Kasumi-1 (cell line): ENCODE measurements around the gene ZDHHC23.

Source experiments
- DNase-seq, 2 experiments: peaks; one replicate each; lab custom pipeline; 2025; lab: John Stamatoyannopoulos, UW

ZDHHC23 gene, protein sequence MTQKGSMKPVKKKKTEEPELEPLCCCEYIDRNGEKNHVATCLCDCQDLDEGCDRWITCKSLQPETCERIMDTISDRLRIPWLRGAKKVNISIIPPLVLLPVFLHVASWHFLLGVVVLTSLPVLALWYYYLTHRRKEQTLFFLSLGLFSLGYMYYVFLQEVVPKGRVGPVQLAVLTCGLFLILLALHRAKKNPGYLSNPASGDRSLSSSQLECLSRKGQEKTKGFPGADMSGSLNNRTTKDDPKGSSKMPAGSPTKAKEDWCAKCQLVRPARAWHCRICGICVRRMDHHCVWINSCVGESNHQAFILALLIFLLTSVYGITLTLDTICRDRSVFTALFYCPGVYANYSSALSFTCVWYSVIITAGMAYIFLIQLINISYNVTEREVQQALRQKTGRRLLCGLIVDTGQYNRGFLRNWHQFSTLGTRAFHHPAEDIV

DNA sequence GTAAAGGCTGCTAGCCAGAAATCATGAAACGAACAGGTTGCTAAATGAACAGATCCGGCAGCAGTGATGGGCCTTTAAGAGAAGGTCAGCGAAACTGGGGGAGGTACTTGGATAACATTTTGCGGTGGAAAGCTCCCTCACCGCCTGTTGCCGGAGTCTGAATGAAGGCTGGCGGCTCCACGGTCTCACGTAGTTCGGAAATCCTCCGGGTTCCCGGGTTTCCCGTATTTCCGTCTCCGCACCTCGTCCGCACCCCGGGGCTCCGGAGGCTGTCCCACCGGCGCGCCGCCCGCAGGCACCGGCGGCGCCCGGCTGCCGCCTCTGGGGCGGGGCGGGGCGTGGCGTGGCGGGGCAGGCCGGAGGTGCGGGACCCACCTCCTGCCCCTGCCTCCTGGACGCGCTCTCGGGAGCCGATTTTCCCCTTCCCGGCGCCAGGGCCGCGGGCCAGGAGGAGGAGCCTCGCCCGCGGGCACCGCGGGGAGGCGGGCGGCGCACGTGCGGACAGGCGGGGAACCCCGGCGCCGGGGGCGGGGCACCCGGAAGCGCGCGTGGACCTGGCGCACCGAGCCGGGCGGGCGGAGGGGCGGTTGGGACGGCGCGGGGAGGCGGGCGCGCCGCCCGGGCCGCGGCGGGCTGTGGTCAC lies at the start of gene ZDHHC23:
TSS of gene ZDHHC23 (plus strand) at position 642 of the 643 bp plus-strand sequence. CDS start 790 bp downstream, outside the sequence.
- DNase-seq: peak; percentile 55 to 63

DNA sequence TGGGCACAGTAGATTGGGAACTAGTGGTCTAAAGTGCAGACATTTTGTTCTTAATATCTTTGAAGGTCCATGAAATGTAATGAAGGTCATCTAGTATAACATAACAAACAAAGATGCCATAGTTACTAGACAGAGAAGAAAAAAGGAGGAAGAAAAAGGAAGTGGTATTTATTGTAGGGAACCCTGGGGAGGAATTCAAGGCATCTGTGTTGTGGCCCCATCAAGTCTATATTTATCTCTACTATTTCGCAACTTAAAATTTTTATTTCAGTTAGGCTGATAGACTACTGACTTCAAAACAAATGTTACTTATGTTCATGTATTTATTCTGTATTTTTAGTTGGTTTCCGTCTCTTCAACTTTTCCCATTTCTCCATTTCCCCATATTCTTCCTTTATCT lies 48.9 kb upstream of the ZDHHC23 start:
- peak; percentile 57 to 68 for DNase-seq

DNA sequence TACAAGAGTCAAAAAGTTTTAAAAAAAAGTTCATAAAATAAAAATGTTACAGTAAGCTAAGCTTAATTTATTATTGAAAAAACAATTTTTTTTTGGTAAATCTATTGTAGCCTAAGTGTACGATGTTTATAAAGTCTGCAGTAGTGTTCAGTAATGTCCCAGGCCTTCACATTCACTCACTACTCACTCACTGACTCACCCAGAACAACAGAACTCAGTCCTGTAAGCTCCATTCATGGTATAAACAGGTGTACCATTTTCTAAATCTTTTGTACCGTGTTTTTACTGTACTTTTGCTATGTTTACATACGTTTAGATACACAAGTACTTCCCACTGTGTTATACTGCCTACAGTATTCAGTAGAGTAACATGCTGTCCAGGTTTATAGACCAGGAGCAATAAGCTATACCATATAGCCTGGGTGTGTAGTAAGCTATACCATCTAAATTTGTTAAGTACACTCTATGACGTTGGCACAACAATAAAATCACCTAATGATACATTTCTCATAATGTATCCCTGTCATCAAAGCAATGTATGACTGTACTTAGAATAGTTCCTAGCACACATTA lies 41.2 kb upstream of the ZDHHC23 start:
- DNase-seq: no peak

DNA sequence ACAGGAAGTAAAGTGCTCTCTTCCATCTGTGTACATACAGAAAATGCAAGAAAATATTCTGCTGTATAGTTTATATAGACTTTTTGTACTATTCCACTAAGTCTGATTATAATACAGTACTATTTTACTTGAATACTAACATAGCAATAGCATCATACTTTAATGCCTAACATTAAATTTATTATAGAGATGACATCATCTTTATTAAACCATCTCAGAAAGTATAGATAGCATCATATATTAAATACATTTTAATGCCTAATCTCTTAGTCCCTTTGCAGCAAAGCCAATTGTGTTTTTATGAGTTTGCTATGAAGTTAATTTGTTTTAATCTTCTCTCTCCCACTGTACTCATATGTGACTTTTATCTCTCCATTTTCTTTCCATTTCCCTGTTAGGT lies 39.7 kb upstream of the ZDHHC23 start:
- no peak for DNase-seq

DNA sequence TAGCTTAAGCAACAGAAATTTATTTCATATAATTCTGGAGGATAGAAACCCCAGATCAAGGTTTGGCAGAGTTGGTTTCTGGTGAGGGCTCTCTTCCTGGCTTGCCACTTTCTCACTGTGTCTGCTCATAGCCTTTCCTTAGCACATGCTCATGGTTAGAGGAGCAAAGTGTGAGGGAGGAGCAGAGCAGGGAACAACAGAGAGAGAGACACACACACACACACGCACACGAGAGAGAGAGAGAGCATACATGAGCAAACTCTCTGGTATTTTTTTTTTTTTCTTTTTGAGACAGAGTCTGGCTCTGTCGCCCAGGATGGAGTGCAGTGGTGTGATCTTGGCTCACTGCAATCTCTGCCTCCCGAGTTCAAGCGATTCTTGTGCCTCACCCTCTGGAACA lies 36.8 kb upstream of the ZDHHC23 start:
- DNase-seq: no peak

DNA sequence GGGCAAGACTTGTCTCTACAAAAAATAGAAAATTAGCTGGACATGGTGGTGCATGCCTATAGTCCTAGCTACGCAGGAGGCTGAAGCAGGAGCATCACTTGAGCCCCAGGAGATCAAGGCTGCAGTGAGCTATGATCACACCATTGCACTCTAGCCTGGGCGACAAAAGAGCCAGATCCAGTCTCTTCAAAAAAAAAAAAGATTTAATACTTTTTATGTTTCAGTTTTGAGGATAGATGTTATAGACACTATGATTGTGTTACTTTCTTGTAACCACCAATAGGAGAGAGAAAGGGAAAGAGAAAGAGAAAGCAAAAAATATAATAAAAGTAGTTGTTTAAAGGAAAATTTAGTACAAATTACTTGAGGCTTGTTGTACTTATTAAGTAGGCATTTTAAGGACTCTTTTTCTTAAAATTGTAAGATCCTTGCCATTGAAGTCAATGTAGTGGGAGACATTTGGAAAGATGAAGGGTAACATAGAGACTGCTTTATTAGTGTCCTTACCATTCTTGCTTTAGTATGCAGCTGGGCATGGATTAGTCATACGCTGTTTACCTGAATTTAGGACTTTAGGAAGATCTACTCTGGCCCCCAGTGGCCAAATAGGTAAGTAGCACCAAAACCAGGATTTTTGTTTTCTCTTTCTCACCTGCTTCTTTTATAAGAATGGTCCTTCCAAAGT lies 35.1 kb upstream of the ZDHHC23 start:
- peak; percentile 61 to 74 for DNase-seq

DNA sequence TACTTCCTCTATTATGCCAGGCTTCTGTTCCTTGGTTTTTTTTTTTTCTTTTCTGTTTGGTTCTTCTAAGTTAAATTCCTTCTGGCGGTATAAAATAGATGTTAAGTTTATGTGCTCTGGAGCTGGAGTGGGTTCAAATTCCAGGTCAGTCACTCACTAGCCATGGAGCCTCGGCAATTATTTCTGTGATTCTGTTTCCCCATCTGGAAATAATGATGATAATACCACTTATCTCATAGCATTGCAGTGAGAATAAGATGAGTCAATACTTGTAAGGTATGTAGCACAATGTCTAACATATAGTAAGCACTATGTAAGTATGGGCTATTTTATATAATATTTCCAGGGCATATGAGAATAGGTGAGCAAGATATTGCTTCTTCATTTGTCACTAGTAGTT lies 33.2 kb upstream of the ZDHHC23 start:
- no peak for DNase-seq

DNA sequence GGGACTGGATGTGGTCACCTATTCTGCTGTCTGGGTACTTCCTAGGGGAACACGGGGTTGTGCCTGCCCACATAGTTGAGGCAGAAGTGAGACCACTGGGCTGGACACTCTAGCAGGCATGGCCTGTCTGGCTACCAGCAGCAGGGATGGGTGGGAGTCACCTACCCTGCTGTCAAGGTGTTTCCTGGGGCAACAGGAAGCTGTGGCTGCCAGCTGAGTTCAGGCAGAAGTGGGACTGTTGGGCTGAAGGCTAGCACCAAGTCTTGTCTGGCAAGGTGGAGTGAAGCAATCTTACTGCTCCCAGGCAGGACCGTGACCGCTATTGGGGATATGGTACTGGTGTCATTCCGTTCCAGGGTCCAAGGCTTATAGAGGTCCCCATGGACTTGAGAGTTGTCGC lies 20.3 kb upstream of the ZDHHC23 start:
- peak; percentile 30 to 54 for DNase-seq

DNA sequence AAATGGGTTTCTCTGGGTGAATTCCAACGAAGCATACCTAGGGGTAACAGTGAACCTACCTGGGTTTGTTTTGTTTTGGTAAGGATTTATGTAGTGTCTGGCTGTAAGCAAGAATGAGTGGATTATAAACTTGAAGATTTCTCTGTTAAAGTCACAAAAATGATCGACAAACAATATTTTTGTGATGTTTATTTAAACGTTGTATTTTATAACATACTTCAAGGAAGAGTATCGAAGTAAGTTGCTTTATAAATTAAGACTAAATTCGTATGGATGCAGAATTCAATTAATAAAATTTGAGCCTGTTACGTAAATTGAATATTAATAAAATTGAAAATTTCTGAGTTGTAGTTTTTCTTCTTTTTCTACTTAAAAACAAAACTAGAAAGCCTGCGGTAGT lies 982 bp upstream of the ZDHHC23 start:
- no peak for DNase-seq

DNA sequence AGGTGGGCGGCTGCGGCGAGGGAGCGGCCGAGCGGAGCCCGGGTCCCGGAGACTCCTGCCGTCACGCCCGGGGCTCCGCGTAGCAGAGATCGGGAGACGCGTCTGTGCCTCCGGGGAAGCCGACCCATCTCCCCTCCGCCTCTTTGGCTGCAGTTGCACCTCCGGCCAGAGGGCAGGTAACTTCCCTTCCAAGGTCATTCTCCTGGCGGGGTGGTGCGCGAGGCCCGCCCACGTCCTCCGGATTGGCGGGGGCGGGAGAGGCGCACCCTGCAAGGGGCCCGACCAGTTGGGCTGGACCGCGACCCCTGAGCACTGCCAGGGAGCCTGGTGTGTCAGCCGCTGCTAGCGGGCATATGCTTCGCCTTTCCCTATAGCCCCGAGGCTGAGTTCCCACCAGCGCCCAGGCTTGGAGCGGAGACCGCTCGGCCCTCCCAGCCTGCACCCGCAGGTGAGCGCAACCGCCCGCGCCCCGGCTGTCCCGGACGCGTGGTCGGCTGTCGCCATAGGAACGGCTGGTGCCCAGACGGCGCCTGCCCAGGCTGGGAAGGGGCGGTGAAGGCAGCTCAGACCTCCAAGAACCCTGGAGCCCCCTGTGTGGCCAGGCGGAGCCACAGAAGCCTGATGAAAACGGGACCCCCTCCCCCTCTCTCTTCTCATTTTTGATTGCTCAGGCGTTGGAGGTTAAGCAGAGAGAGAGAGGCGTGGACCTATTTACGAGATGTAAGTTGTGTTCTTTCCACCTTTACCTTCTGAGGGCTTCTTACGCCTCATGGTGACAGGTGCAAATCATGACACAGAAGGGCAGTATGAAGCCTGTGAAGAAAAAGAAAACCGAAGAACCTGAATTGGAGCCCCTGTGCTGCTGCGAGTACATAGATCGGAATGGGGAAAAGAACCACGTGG lies 453 bp downstream of the ZDHHC23 start:
- DNase-seq: peak in 1 of 2 experiments; percentile 24

DNA sequence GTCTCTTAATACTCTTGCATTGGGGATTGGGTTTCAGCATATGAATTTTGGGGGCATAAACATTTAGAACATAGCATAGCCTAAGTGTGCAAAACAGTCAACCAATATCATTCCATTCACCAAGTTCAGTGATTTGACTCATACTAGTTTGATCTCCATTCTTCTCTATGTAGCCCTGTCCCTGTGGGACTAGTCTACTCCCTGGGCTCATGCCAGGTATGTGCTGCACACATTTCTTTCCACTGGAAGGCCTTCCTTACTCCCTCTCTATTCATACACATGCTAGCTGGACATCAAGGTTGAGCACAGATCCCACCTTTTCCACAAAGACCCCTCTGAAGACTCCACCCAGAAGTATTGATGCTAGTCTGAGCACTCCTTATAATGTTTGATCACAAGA lies 5.1 kb downstream of the ZDHHC23 start:
- DNase-seq: no peak

DNA sequence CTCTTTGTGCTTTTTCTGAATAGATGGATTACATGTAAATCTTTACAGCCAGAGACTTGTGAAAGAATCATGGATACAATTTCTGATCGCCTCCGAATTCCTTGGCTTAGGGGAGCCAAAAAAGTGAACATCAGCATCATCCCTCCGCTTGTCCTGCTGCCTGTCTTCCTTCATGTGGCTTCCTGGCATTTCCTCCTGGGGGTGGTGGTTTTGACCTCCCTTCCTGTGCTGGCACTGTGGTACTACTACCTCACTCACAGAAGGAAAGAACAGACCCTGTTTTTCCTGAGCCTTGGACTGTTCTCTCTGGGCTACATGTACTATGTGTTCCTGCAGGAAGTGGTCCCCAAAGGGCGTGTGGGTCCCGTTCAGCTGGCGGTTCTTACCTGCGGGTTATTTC lies 5.9 kb downstream of the ZDHHC23 start:
- peak; percentile 60 to 66 for DNase-seq

DNA sequence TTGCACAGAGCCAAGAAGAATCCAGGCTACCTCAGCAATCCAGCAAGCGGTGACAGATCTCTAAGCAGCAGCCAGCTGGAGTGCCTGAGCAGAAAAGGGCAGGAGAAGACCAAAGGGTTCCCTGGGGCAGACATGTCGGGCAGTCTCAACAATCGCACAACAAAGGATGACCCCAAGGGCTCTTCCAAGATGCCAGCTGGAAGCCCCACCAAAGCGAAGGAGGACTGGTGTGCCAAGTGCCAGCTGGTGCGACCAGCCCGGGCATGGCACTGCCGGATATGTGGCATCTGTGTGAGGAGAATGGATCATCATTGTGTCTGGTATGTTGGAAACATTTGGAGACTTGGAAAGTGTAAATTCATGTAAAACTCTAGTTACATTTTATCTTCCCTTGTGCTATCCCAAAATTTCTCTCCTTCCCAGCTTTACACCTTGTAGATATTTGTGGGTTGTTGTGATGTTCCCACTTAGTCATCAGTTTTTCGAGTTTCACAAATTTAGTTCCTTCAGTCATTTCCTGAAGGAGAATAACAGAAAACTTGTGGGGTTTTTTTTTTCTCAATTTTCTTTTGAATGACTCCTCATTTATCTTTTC lies 6.4 kb downstream of the ZDHHC23 start:
- DNase-seq: no peak

DNA sequence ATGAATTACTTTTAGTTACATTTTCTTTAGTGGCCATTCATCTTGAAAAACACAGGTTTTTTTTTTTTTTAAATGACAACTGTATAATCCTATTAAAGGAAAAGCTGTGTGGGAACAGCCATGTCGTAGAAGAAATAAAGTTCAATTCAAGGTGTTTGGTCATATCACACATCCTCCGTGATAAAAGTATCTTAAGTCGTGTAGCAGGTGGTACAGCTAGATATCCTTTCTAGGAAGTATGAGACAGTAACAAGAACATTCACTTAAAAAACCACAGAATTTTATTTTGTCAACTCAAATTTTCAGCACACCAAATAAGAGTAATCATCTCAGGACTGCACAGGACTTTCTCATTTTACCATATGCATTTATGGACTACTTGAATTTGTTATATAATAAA lies 16.1 kb downstream of the ZDHHC23 start:
- no peak for DNase-seq

DNA sequence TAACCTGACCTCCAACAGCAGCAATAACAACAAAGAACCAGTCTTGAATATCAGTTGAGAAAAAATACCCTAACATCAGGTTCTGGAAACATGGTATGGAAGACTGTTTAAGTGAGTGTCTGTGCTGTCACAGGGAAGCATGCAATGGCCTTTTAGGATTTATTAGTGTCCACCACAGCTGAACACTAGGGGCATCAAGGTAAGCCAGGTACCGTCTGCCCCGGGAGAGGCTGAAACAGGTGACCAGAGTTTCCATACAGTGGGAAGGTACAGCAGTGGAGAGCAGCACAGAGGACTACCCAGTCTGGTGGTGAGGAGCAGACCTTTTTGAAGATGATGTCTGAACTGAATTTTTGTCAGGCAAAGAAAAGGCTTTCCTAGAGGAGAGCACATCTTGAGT lies 18.4 kb downstream of the ZDHHC23 start:
- no peak for DNase-seq

DNA sequence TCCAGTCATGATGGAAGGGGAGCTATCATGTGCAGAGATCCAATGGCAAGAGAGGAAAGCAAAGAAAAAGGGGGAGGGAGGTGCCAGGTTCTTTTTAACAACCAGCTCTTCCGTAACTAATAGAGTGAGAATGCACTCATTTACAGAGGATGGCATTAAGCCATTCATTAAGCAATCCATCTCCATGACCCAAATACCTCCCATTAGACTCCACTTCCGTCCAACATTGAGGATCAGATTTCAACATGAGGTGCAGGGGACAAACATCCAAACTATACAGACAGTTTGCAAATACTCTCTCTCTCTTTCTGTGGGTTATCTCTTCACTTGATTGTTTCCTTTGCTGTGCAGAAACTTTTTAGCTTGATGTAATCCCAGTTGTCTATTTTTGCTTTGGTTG lies 21.2 kb downstream of the ZDHHC23 start:
- no peak for DNase-seq

DNA sequence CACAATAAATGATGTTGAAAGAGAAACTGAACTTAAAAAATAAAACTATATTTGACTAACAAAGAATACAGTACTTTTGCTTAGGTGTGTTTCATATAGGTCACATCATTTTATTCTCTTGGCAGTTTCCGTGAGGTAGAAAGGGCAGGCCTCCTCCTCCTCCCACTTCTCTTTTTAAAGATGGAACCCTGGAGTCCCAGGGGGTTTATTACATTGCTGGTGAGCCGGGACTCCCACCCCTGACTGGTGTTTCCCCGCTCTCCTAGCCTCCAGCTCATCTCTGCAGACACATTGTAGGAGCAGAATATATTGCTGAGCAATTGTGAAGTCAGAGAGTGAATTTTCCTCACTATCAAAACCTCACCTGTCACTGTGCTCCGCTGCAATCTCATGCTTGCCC lies 30.0 kb downstream of the ZDHHC23 start:
- no peak for DNase-seq

DNA sequence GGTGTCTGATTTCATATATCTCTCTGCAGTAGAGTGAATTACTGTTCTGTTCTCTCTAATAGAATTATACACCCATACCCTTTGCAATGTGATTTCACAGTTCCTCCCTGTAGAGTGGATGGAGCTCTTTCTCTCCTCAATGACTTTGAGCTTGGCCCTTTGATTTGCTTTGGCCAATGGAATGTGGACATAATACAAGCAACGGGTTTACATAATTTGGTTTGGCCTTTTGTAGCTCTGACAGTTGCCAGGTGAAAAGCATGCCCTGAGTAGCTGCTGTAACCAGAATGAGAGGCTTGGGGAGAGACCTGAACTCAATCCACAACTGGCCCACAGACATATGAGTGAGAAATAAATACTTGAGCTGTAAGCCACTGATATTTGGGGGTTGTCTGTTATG lies 32.1 kb downstream of the ZDHHC23 start:
- no peak for DNase-seq

DNA sequence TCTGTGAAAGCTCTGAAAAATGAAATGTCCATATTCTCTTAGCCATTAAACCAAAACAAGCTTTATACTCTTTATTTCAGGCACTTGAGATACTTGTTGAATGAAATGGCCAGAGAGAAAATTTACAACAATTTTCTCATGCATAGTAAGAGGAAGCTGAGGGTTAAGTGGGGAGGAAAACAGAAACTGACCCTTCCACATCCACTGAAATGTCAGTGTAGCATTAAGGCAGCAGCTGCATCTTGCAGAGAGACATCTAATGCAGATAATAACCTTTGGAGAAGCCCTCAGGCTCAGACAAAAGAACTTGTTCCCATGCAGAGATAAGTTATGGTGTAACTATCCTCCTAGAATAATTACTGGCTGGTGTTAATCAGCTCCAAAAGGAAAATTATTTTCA lies 34.0 kb downstream of the ZDHHC23 start:
- peak in 1 of 2 experiments; percentile 8 for DNase-seq

DNA sequence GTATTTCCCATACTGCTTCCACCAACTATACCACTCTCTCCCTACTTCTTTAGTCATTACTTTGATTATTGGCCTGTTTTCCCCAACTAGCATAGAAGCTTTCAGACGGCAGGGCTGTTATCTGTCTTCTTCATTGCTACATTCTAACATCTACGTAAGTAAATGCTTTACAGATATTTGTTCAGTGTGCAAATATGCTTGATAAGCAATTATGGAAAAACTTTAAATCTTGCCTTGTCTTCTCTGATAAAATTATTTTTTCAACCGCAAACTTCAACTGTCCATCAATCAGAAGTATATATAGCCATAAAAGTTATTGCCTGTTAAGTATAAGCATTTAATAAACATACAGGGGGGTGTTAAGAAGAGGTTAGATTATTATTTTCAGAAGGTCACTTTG lies 35.7 kb downstream of the ZDHHC23 start:
- no peak for DNase-seq

DNA sequence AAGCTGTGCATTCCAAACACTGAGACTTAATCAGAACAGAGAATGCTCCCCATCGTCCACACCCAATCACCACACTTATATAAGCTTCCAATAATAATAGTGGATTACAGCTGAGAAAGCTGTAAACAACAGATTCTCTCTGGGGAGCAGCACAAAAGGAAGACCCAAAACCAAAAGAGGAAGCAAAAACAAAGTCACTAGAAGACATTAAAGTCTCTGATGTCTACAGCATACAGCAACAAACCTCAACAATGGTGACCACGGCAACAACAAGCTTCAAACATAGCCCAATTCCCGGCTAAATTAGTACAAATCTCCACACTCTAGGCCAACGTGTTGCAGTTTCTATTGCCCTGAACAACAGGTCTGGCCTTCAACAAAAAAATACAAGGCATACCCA lies 37.7 kb downstream of the ZDHHC23 start:
- DNase-seq: peak; percentile 60 to 63
